NCI-H146 (cell line): ENCODE results near the gene CALR3.
"Not testable (repeated sequence)": the region's sequence is repeated elsewhere in the genome, so short reads cannot be mapped to it uniquely, and the experiment has no call there.

Source experiments
- DNase-seq: peaks from one replicate; lab custom pipeline; 2025; lab: John Stamatoyannopoulos, UW

Gene CALR3

DNA sequence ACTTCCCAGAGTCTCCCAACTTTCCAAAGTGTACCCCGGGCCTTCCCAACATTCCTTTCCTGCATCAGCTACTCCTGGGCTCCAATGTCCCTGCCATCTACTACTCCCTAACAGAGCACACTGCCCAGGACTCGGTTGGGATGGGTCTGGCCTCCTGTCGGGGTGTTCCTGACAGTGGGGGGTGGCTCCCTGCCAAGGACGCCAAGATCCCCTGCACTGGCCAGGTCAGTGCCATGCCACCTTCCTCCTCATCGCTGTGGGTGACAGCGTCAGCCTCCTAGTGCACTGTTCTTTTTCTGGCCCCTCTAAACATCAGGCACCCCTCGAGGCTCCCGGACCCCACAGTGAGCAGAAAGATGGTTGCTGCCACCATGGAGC lies 38.0 kb downstream of the CALR3 start:
- no peak for DNase-seq

DNA sequence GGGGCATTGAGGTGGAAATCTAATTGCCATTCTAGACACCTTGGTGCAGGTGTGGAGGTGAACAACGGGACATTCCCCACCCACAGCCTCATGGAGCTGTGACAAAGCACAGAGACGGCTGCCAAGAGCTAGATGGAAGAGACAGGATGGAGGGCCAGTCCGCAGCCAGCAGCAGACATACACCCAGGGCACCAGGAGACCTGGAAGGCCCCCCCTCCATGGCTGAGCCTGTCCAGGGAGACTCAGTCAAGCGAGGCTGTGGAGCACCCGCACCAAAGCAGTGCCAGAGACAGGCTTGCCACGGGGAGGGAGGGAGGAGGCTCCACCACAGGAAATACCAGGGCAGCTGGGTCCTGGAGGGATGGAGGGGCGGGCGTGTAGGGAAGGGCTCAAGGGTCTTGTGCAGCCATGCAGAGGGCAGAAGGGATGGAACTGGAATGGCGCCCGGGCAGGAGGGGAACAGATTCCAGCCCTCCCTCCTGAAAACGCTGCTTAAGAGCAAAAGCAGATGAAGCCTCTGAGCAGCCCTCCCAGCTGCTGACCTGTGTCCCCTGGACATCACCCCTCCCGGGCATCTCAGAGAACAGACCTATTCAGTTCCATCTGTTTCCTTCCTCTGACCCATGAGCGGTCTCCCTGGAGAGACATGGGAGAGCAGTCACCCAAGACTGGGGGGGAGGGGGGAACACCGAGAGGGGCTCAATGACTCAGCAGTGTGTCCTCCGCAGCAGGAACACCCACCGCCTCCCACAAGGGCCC lies 38.6 kb downstream of the CALR3 start:
- no peak for DNase-seq

DNA sequence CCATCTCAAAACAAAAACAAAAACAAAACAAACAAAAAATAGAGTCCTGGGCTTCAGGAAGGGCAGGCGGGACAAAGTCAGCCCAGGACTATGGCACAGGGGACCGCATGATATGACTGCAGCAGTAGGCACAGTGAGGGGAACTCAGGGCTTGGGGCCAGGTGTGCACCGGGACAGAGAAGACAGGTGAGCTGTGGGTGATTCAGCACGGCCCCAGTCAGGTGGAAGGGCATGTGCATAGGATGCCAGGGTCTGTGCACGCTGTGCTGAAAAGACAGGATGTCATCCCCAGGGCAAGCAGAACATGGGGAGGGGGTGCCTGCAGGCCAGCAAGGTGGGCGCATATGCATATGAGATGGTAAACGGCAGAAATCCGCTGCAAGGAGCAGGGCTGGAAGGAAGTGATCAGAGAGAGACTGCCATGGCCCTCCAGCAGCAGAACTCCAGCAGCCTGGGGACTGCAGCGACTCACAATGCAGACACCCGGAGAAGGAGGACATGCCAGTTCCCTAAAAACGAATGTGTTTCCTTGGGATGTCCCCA lies 39.2 kb downstream of the CALR3 start:
- DNase-seq = no peak

DNA sequence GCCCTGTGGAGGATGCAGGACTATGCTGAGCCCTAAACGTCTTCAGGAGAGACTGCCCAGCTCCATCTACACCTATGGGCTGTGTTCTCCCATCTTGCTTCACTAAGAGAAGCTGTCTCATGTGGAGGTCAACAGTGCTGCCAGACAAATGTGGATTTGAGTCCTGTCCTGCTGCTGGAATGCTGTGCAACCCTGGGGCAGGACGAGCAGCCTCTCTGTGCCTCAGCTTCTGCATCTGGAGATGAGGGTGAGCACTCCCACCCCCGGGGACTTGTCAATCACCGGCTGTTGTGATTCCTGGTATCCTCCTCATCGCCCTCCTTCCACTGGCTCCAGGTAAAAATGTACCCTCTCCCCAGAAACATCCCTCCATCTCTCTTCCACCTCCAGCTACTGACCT lies 40.5 kb downstream of the CALR3 start:
- no peak for DNase-seq

DNA sequence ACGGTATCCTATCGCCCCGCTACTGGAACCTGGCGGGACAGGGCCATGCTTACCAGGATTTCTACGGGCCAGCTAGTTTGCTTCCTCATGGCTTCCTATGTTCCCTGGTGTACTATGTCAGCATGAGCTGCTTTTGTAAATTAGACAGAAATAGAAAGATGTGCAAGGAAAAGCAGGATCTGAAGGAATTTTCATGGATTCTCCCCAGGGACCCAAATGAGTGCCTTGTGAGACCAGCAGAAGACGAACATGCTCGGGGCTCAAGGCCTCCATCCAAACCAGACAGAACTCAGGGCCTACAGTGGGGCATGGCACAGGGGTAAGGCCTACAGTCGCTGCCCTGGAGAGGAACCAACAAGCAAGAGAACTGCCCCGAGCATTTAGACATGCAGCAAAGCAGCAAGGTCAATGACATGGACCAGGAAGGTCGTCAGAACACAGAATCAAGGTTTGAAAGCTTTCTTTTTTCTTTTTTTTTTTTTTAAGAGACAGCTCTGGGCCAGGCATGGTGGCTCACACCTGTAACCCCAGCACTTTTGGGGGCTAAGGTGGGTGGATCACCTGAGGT lies 41.5 kb downstream of the CALR3 start:
- DNase-seq = no peak

DNA sequence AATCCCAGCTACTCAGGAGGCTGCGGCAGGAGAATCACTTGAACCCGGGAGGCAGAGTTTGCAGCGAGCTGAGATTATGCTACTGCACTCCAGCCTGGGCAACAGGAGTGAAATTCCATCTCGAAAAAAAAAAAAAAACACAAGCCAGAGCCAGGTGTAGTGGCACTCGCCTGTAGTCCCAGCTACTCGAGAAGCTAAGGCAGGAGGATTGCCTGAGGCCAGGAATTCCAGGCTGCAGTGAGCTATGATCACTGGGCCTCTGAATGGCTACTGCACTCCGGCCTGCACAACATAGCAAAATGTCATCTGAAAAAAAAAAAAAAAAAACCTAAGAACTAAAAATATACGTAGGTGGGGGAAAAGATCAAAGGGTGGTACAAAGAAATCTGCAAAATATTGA lies 43.6 kb downstream of the CALR3 start:
- DNase-seq = no peak

DNA sequence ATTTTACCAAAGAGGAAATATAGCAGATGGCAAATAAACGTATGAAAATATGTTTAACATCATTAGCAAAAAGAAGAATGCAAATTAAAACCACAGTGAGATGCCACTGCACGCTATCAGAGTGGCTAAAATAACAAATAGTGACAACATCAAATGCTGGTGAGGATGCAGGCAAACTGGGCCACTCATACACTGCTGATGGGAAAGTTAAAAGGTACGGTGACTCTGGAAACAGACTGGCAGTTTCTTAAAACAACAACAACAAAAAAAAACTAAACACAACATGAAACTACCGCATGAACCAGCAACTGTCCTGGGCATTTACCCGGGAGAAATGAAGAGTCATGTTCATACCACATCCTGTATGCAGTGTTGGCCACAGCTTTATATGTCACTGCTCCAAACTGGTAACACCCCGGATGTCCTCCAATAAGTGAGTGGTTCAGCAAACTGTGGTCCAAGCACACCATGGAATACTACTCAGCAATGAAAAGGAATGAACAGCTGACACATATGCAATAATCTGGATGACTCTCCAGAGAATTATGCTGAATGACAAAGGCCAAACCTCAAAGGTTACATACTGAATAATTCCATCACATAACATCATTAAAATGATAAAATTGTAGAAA lies 46.5 kb downstream of the CALR3 start:
- no peak for DNase-seq

DNA sequence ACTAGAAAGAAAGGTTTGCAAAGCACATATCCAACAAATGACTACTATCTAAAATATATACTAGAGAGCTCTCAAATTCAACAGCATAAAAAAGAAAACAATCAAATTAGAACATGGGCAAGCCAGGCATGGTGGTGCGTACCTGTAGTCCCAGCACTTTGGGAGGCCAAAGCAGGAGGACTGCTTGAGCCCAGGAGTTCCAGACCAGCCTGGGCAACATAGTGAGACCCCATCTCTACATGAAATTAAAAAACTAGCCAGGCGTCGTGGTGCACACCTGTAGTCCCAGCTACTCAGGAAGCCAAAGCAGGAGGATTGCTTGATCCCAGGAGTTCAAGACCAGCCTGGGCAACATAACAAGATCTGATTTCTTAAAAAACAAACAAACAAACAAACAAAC lies 47.1 kb downstream of the CALR3 start:
- not testable (repeated sequence) for DNase-seq

DNA sequence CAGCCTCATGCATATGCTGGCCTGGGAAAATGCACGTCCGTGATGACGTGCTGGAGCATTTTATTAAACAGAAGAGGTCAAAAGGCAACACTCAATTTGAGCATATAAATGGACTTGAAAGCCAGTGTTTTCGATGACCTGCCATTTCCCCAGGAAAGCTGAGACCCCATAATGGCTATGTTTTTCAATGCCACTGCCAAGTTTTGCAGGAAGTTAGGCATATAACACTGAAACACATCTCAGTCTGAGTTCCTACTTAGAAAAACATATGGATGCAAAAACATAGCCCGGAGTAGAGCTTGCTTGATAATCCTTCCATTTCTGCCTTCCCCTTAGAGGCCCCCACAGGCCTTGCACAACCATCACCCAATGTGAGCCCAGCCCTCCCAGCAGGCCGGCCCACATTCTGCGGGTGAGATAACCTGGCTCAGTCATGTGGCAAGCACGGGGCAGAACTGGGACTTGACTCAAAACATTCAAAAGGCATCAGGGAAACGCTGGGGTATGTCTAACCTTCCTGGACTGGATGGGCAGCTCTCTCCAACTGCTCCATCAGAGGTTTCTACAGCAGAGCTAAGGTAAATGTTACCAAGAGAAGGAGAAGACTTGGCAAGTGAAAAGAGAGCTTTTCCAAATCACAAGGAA lies 49.1 kb downstream of the CALR3 start:
- DNase-seq = no peak

DNA sequence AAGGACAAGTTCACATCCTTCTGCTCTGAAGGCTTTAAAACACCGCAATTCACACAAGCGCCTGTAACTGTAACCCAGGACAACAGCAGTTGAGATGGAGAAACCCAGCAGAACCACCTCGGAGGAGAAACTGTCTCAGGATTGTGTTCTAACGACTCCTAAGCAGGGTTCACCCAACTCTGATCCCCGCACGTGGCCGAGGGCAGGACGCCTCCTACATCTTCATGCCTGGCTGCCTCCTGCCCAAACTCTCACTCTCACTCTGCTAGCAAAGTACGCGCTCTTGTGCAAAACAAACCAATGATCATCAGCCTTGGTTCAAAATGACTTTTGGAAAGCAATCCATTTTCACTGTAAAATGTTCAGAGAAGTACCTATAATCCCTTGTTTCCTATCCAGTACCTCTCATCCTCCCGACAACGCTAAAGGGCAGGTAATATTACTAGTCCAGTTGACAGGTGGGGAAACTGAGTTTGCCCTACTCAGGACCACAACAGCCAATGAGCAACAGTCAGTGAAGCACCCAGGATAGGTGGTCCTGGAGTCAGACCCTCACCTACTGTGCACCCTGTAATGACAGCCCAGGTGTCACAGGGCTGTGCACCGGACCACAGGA lies 49.8 kb downstream of the CALR3 start:
- no peak for DNase-seq

DNA sequence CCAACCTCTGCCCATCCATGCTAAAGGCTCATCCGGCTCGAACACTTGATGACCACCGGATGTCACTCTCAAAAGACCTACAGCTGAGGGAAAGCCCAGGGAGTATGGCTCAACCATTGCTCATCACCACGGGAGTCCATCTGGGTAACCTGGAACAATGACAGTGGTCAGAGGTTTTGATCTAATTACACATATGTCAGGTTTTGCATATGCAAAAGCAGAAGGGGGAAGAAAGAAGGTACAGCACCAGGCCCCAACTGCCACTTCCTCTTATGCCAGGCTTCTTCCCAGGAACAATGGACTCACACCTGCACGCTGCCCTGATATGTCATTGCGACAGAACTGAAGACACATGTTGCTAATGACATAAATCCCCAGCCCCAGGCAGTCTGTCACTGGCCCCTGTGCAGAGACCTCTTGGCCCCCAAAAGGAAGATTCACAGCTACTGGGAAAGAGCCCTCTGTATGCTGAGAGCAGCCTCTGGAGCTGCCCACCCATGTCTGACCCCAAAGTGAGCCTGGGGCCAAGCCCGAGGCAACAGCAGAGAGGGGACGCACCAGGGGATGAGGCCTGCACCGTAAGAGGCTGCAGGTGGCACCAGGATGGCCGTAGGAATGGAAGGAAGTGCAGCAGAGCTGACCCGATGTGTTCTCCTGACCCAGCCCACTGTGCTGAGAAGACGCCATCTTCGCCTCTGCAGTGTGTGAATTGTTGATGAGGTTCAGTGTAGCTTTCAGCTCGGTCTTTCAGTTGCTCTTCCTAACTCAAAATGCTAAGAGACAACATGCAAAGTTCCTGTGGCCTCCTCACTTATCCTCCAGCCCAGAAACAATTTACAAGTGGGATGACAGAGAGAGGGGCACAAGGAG lies 50.5 kb downstream of the CALR3 start:
- peak; percentile 74 for DNase-seq

DNA sequence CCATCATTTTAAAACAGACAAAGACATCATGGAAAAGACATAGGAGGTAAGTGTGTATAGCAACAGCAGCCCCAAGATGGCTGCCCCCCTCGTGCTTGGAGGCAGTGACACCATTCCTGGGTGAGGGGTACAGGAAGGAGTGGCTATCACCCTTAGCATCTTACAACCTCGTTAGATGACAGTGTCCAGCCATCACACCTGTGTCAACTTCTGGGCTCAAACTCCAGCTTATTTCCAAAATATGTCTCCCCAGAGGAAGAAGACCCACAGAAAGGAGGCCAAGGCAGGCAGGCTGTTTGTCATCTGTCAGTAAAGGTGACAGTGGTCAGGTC lies 51.7 kb downstream of the CALR3 start:
- DNase-seq = no peak

DNA sequence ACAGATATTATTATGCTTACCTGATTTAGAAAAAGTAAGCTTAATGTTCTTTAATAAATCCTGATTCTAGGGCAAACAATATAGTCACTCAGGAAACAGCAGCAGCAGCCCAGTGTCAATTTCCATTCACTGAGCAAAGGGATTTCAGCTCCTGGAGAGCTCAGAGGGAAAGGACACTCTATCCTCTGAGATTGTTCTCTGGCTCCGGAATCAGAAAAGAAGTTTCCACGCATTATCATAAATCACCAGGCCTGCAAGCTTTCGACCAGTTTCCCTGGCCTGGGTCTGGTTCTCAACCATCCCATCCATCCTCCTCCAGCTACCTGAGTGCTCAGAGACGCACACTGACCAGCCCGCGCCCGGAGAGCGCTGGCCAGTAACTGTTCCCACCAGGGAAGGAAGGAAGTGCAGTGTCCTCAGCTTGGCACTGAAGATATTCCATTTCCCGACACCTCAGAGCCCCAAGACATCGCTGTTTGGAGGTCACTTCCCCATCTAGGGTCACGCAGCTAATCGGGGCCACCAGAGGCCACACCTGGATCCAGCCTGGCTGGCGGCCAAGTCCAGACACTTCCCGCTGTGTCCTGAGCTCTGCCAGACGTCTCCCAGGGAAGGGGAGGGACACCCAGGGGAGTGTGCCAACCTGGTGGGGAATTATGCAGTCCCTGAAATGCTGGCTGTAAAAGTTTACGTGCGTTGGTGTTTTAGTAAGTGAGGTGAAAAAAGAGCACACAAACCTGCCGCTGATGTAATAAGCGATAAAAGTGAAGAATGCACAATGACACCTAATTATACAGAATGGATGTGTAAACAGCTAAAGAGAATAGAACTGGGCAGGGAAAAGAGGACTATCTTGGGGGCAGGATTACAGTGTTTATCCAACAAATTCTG lies 53.3 kb downstream of the CALR3 start:
- DNase-seq = peak; percentile 87

DNA sequence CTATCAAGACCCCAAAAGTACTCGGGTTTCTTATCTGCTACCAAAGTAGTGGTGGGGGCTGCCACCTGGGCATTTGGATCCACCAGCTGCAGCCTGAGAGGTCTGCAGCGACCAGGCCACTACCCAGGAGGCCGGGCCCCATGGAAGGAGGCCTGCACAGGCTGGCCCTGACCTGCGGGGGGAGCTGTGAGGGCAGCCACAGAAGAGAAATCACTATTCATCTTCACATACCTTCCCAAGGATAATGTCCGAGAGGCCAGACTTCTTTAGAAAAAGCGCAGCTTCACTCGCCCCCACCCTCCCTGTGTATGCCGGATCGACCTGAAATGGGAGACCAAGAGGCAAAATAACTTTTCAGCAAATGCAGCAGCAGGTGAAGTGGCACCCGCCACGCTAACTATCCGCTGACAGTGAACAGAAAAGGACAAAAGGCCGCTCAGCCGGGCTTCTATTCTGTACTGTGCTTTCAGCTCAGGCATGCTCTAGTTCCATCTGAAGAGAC lies 54.3 kb downstream of the CALR3 start:
- no peak for DNase-seq

DNA sequence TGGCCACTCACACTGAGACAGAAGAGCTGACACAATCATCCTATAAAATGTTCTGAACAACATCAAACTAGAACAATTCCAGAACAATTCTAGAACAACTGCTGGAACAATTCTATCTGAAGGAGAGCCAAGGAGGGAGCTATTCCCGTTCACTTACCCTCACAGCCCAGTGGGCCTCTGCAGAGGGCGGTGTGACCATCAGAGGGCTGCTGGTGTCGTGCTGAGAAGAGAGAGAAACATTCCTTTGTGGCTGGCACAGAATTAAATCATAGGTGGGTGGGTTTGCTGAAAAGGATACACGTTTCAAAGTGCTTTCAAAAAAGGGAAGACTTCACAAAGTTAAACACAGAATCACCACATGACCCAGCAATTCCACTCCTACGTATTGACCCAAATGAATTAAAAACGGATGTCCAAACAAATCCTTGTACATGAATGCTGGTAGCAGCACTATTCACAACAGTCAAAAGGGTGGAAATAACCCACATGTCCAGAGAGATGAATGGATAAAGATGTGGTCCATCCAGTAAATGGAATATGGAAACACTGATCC lies 59.1 kb downstream of the CALR3 start:
- DNase-seq = no peak

DNA sequence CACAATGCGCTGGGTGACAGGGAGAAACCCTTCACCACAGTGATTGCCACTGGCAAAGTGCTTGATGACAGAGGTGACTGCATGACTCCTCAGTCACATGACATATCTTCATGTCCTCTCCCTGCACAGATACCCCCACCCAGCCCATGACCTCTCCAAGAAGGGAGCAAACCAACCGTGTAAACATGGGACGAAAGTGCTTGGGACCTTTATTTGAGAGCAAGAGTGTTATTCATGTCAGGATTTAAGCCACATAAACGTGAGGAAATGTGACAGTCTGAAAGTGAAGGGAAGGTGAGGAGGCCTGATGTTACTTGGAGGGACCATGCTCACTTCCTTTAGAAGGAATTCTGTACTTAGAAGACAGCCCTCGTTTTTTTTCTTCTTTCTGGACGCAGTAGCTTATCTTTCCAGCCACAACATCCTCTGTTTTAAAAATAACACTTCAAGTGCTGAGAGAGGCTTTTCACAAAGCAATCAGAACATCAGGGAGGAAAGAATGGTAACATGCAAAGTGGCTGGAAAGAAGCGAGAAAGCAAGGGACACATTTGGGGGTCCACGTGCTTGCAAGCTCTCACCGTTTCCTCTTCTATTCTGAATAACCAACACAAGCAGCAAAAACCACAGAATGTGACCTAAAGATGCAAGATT lies 59.8 kb downstream of the CALR3 start:
- no peak for DNase-seq

DNA sequence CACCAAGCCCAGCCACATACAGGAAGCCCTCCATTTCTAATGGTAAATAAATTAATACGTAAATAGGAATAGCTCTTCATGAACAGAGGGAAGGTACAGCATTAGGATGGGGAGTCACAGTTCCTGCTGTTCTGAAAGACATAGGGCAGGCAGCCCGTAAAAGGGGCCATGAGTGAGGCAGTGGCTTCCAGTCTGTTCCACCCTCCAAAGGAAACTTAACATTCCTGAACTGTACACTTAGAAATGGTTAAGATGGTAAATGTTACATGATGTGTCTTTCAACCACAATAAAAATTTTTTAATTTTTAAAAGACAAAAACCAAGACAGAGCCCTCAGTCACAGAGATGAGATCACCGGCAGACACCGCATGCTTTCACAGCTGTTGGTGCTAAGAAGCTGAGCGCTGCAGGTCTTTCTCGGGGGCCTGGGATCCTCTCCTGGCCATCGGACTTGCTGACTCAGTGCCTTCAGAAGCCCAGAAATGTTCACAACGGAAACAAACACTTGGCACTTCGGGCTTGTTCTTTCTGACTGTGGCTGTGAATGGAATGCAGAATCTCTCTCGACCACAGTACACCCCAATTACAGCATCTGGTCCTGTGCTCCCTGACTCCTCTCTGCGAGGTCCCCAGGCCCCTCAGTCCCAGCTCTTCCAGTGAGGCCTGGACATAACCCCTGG lies 60.6 kb downstream of the CALR3 start:
- no peak for DNase-seq

DNA sequence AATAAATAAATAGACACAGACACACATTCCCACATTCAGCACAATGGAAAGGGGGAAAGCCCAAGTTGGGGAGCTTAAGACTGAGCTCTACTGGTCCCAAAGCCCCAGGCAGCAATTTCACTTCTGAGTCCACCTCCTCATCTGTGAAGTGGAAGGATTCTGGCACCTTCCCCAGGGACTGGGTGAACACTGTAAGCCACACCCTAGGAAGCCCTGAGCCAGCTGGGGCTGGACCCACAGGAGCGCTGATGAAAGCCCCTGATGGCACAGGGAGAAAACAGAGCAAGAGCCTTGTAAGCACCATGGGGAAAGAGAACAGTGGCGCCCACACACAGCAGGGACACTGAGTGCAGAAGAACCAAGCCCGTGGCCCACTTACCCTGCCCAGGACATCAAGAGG lies 62.0 kb downstream of the CALR3 start:
- no peak for DNase-seq

DNA sequence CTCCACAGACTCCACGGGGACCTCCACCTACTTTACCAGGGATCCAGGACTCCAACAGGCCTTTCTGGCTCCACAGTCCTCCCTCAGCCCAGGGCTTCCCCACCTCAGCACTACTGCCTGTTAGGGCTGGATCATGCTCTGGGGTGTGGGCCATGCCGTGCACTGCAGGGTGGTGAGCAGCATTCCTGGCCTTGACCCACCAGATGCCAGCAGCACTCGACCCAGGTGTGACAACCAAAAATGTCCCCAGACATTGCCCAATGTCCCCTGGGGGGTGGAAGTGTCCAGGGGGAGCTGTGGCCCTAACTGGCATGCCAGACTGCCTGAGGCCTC lies 66.2 kb downstream of the CALR3 start:
- DNase-seq = no peak
